GM19025 (cell line): ENCODE results near the gene PNMA6E.

Experiments
- ATAC-seq: cut with Tn5 transposase; IDR thresholded peaks from one replicate; pipeline ENCODE4 v1.9.1; 2021; ENCODE audit warnings: mild to moderate bottlenecking, low read depth, moderate library complexity; ENCODE audit not compliant: unreplicated experiment

The PNMA6E gene

DNA sequence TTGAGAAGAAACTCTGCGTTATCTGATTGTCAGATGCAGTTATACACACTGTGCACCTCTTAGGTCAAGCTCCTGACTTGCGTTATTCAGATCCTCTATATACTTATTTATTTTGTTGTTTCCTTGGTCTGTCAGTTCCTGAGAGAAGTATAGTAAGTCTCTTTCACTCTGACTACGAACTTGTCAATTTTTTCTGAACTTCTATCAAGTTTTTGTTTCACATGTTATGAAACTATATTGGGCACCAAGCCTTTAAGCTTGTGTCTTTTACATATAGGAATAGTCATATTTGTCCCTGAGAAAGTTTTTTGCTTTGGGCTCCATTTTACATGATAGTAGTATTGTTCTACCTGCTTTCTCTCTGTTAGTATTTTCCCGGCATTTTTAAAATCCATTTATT, 35.5 kb downstream of the PNMA6E start:
- no peak for ATAC-seq

DNA sequence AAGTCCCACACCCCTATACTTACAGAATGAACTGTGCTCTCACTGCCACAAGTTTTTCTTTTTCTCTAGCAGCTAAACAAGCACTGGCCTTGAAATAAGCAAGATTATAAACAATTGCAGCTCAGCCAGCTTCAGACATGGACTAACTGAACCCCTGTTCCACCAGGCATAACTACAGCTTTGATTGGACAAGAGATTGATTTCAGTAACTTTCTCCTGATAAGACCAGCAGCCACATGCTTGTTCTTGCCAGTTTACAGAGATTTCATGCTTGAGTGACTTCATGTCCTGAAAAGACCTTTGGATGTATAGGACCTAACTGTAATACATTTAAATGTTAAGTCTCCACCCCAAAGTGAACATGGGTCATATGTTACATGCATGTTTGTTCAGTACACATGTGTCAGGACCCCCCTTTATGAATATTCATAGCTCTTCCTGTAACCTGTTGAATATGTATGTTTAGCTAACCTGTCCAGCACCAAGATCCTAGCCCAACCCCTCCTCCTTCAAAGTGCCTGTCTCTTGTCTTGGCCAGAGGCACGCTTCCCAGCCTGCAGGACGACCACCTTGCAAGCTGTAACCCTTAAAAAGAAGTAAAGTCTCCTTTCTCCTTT, 39.3 kb downstream of the PNMA6E start:
- no peak for ATAC-seq

DNA sequence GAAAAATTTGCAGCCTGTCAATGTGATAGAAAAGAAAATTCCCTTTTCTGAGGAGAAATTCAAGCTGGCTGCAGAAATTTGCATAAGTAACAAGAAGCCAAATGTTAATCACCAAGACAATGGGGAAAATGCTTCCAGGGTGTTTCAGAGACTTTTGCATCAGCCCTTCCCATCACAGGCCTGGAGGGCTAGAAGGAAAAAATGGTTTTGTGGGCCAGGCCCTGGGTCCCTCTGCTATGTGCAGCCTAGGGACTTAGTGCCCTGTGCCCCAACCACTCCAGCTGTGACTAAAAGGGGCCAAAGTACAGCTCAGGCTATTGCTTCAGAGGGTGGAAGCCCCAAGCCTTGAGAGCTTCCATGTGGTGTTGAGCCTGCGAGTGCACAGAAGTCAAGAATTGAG, 43.3 kb downstream of the PNMA6E start:
- no peak for ATAC-seq

- no peak for ATAC-seq
These were observed 47.7 kb downstream of the PNMA6E start for GRCh38 chrX:153353416-153353815.

DNA sequence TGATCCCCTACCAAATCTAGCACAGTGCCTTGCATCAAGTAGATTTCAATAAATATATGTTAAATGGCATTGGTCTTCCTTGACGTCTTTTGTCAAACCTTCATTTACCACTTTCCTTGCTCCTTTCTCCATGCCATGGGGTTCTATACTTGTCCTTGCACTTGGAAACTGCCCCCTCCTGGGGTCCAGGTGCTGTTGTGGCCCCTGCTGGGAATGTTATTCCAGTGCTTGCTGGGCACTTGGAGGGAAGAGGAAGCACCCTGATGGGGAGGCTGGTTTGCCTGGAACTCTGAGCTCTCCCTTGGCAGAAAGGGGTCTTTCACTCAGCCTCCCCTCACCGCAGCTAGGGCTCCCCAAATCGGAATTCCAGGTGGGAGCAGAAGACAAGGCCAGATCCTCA, 48.3 kb downstream of the PNMA6E start:
- ATAC-seq: no peak

DNA sequence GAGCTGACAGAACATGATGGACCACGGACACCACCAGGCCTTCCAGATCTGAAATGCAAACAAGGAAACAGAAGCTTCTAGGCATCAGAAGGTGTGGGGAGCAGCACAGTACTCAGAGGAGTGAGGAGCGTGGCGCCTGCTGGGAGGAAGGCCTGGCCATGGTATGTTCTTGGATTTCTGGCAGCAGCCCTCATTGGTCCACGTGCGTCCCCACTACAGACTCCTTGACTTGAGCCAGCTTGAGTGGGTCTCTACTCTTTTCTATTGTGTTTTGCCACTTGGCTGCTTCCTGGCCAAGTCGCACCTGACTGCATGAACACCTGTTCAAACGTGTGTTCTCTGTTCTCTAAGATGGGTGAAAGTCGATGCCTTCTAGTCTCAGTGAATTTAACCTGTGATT, 49.2 kb downstream of the PNMA6E start:
- no peak for ATAC-seq

- ATAC-seq: no peak
These were observed 51.2 kb downstream of the PNMA6E start for GRCh38 chrX:153349952-153350351.

DNA sequence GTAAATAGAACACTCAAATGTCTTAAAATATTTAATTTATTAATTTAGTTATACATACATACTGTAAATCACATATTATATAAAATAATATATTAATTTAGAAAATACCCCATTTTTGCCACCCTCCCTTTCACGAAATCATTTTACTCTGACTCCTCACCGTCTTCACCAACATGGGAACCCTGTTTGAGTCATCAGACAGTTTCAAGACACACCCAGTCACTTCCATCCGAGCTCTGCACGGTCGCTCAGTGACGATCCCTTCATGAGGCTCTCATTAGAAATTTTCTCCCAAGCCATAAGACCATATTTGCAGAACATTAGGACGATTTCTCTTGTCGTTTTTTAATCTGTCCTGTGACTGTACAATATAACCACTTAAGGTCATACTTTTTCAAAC, 52.7 kb downstream of the PNMA6E start:
- no peak for ATAC-seq

GRCh38 chrX:153347530-153347929, 53.6 kb downstream of the PNMA6E start:
- ATAC-seq: no peak
